Measurements from ENCODE around the gene ACAA2.

DNA sequence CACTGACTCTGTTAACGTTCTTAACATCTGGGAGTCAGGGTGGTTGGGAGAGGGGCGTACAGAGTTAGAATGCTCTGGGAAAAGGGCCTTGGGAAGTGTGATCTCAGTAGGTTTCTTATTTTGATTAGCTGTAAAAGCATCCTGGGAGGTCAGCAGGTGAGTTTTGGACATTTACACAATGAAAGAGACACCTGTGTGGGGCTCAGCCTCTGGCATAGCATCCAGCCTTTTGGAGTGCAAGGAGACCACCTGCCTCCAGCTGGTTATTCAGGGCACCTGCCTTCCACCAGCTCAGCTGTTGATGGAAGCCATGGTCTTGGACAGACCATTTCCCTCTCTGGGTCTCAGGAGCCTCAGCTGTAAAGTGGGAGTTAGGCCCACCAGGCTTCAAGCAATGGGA, 49.7 kb downstream of the ACAA2 start:
- TF ChIP-seq EP300 (IDR thresholded peaks at IDR 0.05; ENCODE audit: low read depth), result no peak
- TF ChIP-seq POLR2A (IDR thresholded peaks at IDR 0.05), result no peak
- TF ChIP-seq, protein P1, sequence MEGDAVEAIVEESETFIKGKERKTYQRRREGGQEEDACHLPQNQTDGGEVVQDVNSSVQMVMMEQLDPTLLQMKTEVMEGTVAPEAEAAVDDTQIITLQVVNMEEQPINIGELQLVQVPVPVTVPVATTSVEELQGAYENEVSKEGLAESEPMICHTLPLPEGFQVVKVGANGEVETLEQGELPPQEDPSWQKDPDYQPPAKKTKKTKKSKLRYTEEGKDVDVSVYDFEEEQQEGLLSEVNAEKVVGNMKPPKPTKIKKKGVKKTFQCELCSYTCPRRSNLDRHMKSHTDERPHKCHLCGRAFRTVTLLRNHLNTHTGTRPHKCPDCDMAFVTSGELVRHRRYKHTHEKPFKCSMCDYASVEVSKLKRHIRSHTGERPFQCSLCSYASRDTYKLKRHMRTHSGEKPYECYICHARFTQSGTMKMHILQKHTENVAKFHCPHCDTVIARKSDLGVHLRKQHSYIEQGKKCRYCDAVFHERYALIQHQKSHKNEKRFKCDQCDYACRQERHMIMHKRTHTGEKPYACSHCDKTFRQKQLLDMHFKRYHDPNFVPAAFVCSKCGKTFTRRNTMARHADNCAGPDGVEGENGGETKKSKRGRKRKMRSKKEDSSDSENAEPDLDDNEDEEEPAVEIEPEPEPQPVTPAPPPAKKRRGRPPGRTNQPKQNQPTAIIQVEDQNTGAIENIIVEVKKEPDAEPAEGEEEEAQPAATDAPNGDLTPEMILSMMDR (IDR thresholded peaks at IDR 0.05), result no peak
- TF ChIP-seq POLR2AphosphoS5 (IDR thresholded peaks at IDR 0.05), result no peak

Data from transverse colon (tissue), 4 donors.